DND-41 (cell line): ENCODE results near the gene ASB1.

Experiments used
- ATAC-seq: fragments of 200-7000 bp; cut with Tn5 transposase; 3 replicates; pipeline ENCODE4 v1.9.1; 2021; ENCODE audit warnings: low read depth; ENCODE audit not compliant: insufficient read depth
- DNase-seq: peaks from one replicate; pipeline ENCODE4 v3.0.0-alpha.2; 2020
- H2AFZ ChIP-seq: 2 replicates; pipeline ENCODE4 v1.6.0; 2012; ENCODE audit warnings: low read depth, low read length
- H3K27ac ChIP-seq: 2 replicates; pipeline ENCODE4 v1.5.1; 2012; ENCODE audit warnings: low read length, inconsistent platforms
- H3K27me3 ChIP-seq: fragments of 200-600 bp; sonication (generic); 2 replicates; pipeline ENCODE4 v1.6.0; 2012; ENCODE audit warnings: low read length, mild to moderate bottlenecking, inconsistent platforms; ENCODE audit not compliant: insufficient read depth, poor library complexity
- H3K36me3 ChIP-seq: 2 replicates; pipeline ENCODE4 v1.5.1; 2012; ENCODE audit warnings: low read length, inconsistent platforms; ENCODE audit not compliant: insufficient read depth
- H3K4me1 ChIP-seq: 2 replicates; pipeline ENCODE4 v1.5.1; 2012; ENCODE audit warnings: mild to moderate bottlenecking, low read length; ENCODE audit not compliant: insufficient read depth
- H3K4me2 ChIP-seq: 2 replicates; pipeline ENCODE4 v1.6.0; 2012; ENCODE audit warnings: mild to moderate bottlenecking, moderate library complexity, low read length, inconsistent platforms; ENCODE audit not compliant: insufficient read depth
- H3K4me3 ChIP-seq, 2 experiments: fragments of 200-600 bp in 1 of 2; shearing (Covaris generic) in 1 of 2; 2 replicates each; pipeline ENCODE4 v1.5.1; 2012 to 2016; ENCODE audit warnings: inconsistent platforms in 2 of 2, low read length in 2 of 2, mild to moderate bottlenecking in 2 of 2, low read depth in 1 of 2, moderate library complexity in 1 of 2
- H3K79me2 ChIP-seq: 2 replicates; pipeline ENCODE4 v1.6.0; 2012; ENCODE audit warnings: low read length, inconsistent platforms; ENCODE audit not compliant: insufficient read depth
- H3K9ac ChIP-seq: 2 replicates; pipeline ENCODE4 v1.6.0; 2012; ENCODE audit warnings: low read depth, mild to moderate bottlenecking, inconsistent platforms, low read length, moderate library complexity
- H3K9me3 ChIP-seq: 2 replicates; pipeline ENCODE4 v1.5.1; 2012; ENCODE audit warnings: low read length, moderate library complexity, mild to moderate bottlenecking, inconsistent platforms; ENCODE audit not compliant: insufficient read depth, severe bottlenecking
- H4K20me1 ChIP-seq: 2 replicates; pipeline ENCODE4 v1.6.0; 2012; ENCODE audit warnings: low read length; ENCODE audit not compliant: insufficient read depth
- CTCF ChIP-seq: IDR thresholded peaks from 2 replicates; pipeline ENCODE4 v1.5.1; 2012; ENCODE audit warnings: borderline replicate concordance, low read length, moderate library complexity, mild to moderate bottlenecking; ENCODE audit not compliant: poor library complexity, severe bottlenecking; ENCODE audit errors: extremely low read depth
- EZH2 ChIP-seq: IDR thresholded peaks from 3 replicates; pipeline ENCODE4 v1.6.1; 2012; ENCODE audit warnings: borderline replicate concordance, low read depth, mild to moderate bottlenecking, moderate library complexity, low read length, inconsistent platforms; ENCODE audit not compliant: severe bottlenecking

Gene ASB1

GRCh38 chr2:238493880-238494572 lies 67.3 kb downstream of the ASB1 start:
- H3K27ac ChIP-seq: no peak overlapping the region
- no peak overlapping the region for H2AFZ ChIP-seq
- H3K9ac ChIP-seq: no peak overlapping the region
- H3K36me3 ChIP-seq: no peaks in the 10 kb centered on the region
- no peak for DNase-seq
- H3K79me2 ChIP-seq: no peaks in the 10 kb centered on the region
- no peaks in the 10 kb centered on the region for H3K4me1 ChIP-seq
- H4K20me1 ChIP-seq: no peaks in the 10 kb centered on the region; the same call in 1 of the 2 replicates
- no peaks in the 10 kb centered on the region for H3K9me3 ChIP-seq
- TF ChIP-seq EZH2 (no peak), CTCF (no peak)
- peaks cover 6% of the 10 kb centered on the region for H3K27me3 ChIP-seq
- no peak for ATAC-seq
- no peak overlapping the region for H3K4me2 ChIP-seq
- no peak overlapping the region for H3K4me3 ChIP-seq

- no peak overlapping the region for H2AFZ ChIP-seq
- H3K9me3 ChIP-seq: no peaks in the 10 kb centered on the region
- no peaks in the 10 kb centered on the region; the same call in 1 of the 2 replicates for H4K20me1 ChIP-seq
- no peaks in the 10 kb centered on the region for H3K36me3 ChIP-seq
- H3K79me2 ChIP-seq: no peaks in the 10 kb centered on the region
- TF ChIP-seq CTCF (no peak), EZH2 (no peak)
- no peak overlapping the region for H3K4me3 ChIP-seq
- no peaks in the 10 kb centered on the region for H3K4me1 ChIP-seq
- H3K27ac ChIP-seq: no peak overlapping the region
- no peak overlapping the region for H3K9ac ChIP-seq
- H3K27me3 ChIP-seq: peaks cover 6% of the 10 kb centered on the region
- no peak for DNase-seq
- ATAC-seq: no peak
- H3K4me2 ChIP-seq: no peak overlapping the region
Observed at GRCh38 chr2:238494573-238494961, 67.8 kb downstream of the ASB1 start.

GRCh38 chr2:238495422-238495821 lies 68.7 kb downstream of the ASB1 start:
- no peaks in the 10 kb centered on the region; the same call in 1 of the 2 replicates for H4K20me1 ChIP-seq
- DNase-seq: no peak
- H3K27me3 ChIP-seq: peaks cover 6% of the 10 kb centered on the region
- H3K4me3 ChIP-seq: no peak overlapping the region
- ATAC-seq: no peak
- no peak overlapping the region for H3K27ac ChIP-seq
- no peak overlapping the region for H3K4me2 ChIP-seq
- no peaks in the 10 kb centered on the region for H3K36me3 ChIP-seq
- H3K4me1 ChIP-seq: no peaks in the 10 kb centered on the region
- H3K9ac ChIP-seq: no peak overlapping the region
- no peaks in the 10 kb centered on the region for H3K79me2 ChIP-seq
- H2AFZ ChIP-seq: no peak overlapping the region
- no peaks in the 10 kb centered on the region for H3K9me3 ChIP-seq
- TF ChIP-seq EZH2 (no peak), CTCF (no peak)
